ENCODE data around the gene PTGR2.

GRCh38 chr14:73851000-73851399 is 631 bp upstream of the PTGR2 start:
- TF ChIP-seq CTCF (conservative IDR thresholded peaks at IDR 0.05 in 1 of 2, IDR thresholded peaks at IDR 0.05 in 1 of 2; ENCODE audit: low read depth in 1 of 2, low read length in 2 of 2) (no peak), EZH2 (IDR thresholded peaks at IDR 0.05; ENCODE audit: low read length, missing control alignments) (no peak)
